ENCODE data around the gene DLGAP1.

Gene DLGAP1

DNA sequence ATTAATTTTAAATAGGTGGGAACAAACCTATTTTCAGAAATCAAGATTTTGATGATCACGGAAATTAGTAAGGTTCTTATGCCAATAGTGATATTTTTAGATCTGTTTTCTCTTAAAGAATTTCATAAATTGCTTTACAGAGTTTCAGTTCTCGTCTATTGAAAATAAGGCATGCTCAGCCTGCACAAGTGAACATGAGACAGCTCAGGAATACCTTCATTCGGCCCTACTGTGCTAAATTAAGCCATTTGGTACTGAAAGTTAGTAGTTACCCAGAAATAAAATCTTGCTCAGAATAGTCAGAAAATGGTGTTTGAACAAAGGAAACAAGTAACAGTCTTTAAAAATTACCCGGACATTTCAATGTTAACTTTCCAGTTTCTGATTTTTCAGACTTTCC is 60.4 kb downstream of the DLGAP1 start:
- Histone ChIP-seq H3K27me3 (ENCODE audit: insufficient read depth, poor library complexity, severe bottlenecking) (peaks cover 2% of the 10 kb centered on the region), H3K27ac (replicated peaks) (no peak overlapping the region), H3K4me3 (replicated peaks; ENCODE audit: insufficient read depth, low read length) (no peak overlapping the region)
- TF ChIP-seq, protein P1, sequence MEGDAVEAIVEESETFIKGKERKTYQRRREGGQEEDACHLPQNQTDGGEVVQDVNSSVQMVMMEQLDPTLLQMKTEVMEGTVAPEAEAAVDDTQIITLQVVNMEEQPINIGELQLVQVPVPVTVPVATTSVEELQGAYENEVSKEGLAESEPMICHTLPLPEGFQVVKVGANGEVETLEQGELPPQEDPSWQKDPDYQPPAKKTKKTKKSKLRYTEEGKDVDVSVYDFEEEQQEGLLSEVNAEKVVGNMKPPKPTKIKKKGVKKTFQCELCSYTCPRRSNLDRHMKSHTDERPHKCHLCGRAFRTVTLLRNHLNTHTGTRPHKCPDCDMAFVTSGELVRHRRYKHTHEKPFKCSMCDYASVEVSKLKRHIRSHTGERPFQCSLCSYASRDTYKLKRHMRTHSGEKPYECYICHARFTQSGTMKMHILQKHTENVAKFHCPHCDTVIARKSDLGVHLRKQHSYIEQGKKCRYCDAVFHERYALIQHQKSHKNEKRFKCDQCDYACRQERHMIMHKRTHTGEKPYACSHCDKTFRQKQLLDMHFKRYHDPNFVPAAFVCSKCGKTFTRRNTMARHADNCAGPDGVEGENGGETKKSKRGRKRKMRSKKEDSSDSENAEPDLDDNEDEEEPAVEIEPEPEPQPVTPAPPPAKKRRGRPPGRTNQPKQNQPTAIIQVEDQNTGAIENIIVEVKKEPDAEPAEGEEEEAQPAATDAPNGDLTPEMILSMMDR (IDR thresholded peaks at IDR 0.05; ENCODE audit: insufficient read depth, low read length) = no peak
- TF ChIP-seq POLR2AphosphoS5 (IDR thresholded peaks at IDR 0.05; ENCODE audit: low read depth) = no peak
- no peak for TF ChIP-seq GABPA (IDR thresholded peaks at IDR 0.05; ENCODE audit: low read depth)
- TF ChIP-seq SPI1 (IDR thresholded peaks at IDR 0.05; ENCODE audit: borderline replicate concordance, low read depth) = no peak
- TF ChIP-seq, protein P2, sequence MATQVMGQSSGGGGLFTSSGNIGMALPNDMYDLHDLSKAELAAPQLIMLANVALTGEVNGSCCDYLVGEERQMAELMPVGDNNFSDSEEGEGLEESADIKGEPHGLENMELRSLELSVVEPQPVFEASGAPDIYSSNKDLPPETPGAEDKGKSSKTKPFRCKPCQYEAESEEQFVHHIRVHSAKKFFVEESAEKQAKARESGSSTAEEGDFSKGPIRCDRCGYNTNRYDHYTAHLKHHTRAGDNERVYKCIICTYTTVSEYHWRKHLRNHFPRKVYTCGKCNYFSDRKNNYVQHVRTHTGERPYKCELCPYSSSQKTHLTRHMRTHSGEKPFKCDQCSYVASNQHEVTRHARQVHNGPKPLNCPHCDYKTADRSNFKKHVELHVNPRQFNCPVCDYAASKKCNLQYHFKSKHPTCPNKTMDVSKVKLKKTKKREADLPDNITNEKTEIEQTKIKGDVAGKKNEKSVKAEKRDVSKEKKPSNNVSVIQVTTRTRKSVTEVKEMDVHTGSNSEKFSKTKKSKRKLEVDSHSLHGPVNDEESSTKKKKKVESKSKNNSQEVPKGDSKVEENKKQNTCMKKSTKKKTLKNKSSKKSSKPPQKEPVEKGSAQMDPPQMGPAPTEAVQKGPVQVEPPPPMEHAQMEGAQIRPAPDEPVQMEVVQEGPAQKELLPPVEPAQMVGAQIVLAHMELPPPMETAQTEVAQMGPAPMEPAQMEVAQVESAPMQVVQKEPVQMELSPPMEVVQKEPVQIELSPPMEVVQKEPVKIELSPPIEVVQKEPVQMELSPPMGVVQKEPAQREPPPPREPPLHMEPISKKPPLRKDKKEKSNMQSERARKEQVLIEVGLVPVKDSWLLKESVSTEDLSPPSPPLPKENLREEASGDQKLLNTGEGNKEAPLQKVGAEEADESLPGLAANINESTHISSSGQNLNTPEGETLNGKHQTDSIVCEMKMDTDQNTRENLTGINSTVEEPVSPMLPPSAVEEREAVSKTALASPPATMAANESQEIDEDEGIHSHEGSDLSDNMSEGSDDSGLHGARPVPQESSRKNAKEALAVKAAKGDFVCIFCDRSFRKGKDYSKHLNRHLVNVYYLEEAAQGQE (IDR thresholded peaks at IDR 0.05; ENCODE audit: insufficient replicate concordance, low read depth) = no peak
- DNase-seq (ENCODE audit: low read depth in 1 of 2, low spot score in 1 of 2) = no peak

GRCh38 chr18:4391859-4392258 is 63.2 kb downstream of the DLGAP1 start:
- H3K27ac ChIP-seq (replicated peaks) = no peak overlapping the region
- no peak overlapping the region for H3K4me3 ChIP-seq (replicated peaks; ENCODE audit: insufficient read depth, low read length)
- TF ChIP-seq, protein P1 (IDR thresholded peaks at IDR 0.05; ENCODE audit: insufficient read depth, low read length) = no peak
- TF ChIP-seq POLR2AphosphoS5 (IDR thresholded peaks at IDR 0.05; ENCODE audit: low read depth) (no peak), SPI1 (IDR thresholded peaks at IDR 0.05; ENCODE audit: borderline replicate concordance, low read depth) (no peak), GABPA (IDR thresholded peaks at IDR 0.05; ENCODE audit: low read depth) (no peak)
- TF ChIP-seq, protein P2 (IDR thresholded peaks at IDR 0.05; ENCODE audit: insufficient replicate concordance, low read depth) = no peak
- no peak for DNase-seq (ENCODE audit: low read depth in 1 of 2, low spot score in 1 of 2)
- peaks cover 2% of the 10 kb centered on the region for H3K27me3 ChIP-seq (ENCODE audit: insufficient read depth, poor library complexity, severe bottlenecking)

GRCh38 chr18:4385876-4386275 is 69.2 kb downstream of the DLGAP1 start:
- Histone ChIP-seq H3K27me3 (ENCODE audit: insufficient read depth, poor library complexity, severe bottlenecking) (no peaks in the 10 kb centered on the region), H3K4me3 (replicated peaks; ENCODE audit: insufficient read depth, low read length) (no peak overlapping the region), H3K27ac (replicated peaks) (no peak overlapping the region)
- no peak for DNase-seq (ENCODE audit: low read depth in 1 of 2, low spot score in 1 of 2)
- TF ChIP-seq GABPA (IDR thresholded peaks at IDR 0.05; ENCODE audit: low read depth) (no peak), SPI1 (IDR thresholded peaks at IDR 0.05; ENCODE audit: borderline replicate concordance, low read depth) (no peak), POLR2AphosphoS5 (IDR thresholded peaks at IDR 0.05; ENCODE audit: low read depth) (no peak)
- TF ChIP-seq, protein P2 (IDR thresholded peaks at IDR 0.05; ENCODE audit: insufficient replicate concordance, low read depth) = no peak
- TF ChIP-seq, protein P1 (IDR thresholded peaks at IDR 0.05; ENCODE audit: insufficient read depth, low read length) = no peak

All from HL-60 (cell line).